Umbilical cord (tissue), 2 donors: ENCODE measurements around the gene EPB41L4B. TPM values are rescaled to one million over a fixed set of nuclear protein-coding genes. Genes with fewer than 3 reads are reported as not detected.
A peak's percentile ranks its signal among the peaks of the same experiment; 100 is the strongest.

Source experiments
- DNase-seq: peaks from one replicate; pipeline ENCODE4 v3.0.0-alpha.2; 2015; ENCODE audit warnings: low spot score
- total RNA-seq: library from RNA; depleted of rRNA; stranded (reverse); fragments of >200 nt; gene quantifications from one replicate; pipeline ENCODE4 v1.2.3, GENCODE V29; 2014; ENCODE audit warnings: low replicate concordance; ENCODE audit not compliant: insufficient read depth

Gene EPB41L4B
- total RNA-seq, 1 donor from 2014 or later: 5.3 TPM

DNA sequence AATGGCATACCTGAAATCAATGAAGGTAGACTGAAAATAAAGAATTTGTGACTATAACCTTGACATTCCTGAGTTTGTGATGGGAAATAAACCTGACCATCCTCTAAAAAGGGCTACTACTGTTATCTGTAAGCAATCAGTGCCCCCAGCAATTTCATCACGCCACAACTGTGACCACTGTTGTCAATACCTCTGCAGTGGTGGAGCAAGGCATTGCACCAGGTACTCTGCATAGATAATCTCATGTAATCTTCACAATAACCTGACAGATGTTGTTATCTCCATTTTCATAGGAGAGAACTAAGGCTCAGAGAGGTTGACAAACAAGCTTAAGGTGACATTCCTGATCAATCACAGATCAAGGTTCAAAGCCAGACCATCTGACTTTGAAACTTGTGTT, 115.3 kb downstream of the EPB41L4B start:
- DNase-seq: no peak

DNA sequence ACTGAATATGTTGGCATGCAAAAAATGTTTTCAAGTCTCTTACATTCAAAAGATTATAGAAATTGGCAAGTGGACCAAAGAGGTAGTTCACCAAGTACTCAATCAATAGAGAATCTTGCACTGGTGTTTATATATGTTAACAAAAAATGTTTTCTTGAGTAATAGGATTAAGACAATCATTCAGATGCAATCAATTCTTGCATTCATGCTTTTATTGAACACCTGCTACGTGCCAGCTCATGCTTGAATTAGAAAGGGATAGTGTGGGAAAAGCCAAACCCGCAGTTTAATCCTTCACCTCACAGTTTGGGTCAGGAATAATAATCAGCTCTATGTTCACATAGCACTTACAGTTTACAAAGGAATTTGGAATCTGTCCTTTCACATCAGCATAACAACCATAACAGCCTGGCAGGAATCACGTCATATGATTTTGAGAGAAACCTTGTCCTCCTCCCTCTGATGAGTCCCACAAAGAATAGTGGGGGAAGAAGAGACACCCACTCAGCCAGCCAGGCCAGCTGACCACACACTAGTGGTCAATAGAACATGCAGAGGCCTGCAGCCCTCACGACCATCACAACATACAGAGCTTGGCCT, 117.0 kb downstream of the EPB41L4B start:
- no peak for DNase-seq

DNA sequence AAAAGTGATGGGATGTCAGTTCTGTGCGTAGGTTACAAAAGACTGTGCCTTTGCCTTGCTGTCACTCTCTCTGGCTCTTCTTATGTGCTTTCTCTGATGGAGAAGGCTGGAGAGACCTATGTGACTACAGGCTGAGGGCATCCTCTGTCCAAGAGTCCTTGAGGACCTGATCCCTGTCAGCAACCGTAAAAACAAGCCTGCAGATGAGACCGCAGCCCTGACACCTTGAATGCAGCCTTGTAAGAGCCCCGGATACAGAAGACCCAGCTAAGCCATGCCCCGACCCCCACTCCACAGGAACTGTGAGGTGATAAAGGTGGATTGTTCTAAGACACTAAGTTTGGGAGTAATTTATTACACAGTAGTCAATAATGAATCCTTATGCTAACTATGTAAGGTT, 121.2 kb downstream of the EPB41L4B start:
- no peak for DNase-seq

DNA sequence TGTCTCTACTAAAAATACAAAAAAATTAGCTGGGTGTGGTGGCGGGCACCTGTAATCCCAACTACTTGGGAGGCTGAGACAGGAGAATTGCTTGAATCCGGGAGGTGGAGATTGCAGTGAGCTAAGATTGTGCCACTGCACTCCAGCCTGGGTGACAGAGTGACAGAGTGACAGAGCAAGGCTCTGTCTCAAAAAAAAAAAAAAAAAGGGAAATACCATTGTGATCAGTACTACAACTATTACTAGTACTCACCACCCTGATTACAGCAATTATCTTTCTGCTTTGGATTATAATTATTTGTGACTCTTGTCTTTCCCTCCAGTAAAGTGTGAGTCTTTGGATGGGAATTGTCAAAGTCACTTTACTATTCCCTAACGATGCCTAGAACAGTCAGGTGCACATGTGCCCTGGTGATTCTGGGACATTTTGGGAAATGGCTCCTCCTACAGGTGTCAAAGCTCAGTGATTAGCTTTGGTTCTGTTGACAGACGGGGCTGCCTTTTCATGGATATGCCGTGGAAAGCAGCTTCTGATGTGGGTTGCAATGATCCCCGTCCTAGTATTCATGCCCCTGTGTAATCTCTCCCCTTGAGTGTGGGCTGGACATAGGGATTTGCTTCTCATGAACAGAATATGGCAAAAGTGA, 122.0 kb downstream of the EPB41L4B start:
- DNase-seq: no peak

DNA sequence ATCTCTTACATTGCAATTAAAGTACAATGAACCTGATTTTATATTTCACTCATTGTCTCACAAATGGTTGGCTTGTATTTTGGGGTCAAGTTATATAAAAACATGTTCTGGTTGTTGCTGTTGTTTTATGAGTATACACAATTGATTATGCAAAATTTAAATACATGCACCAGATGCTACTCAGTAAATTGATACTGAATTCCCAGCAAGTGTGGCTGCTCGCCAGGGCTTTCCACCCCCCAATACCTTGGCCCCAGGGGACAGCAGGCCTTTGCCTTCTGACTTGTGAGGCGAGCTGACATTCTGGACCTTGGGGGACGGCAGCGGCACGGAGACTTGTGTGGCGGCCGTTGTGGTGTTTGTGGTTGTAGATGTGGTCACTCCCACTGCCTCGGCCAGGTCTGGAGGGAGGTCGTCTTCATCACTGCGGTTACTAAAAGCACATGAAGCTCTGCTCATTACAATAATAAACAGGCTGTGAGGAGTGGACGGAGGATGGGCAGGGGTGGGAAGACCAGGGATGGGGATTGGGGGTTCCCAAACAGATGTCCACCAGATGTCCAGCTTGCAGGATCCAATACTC, 126.8 kb downstream of the EPB41L4B start:
- DNase-seq: no peak

DNA sequence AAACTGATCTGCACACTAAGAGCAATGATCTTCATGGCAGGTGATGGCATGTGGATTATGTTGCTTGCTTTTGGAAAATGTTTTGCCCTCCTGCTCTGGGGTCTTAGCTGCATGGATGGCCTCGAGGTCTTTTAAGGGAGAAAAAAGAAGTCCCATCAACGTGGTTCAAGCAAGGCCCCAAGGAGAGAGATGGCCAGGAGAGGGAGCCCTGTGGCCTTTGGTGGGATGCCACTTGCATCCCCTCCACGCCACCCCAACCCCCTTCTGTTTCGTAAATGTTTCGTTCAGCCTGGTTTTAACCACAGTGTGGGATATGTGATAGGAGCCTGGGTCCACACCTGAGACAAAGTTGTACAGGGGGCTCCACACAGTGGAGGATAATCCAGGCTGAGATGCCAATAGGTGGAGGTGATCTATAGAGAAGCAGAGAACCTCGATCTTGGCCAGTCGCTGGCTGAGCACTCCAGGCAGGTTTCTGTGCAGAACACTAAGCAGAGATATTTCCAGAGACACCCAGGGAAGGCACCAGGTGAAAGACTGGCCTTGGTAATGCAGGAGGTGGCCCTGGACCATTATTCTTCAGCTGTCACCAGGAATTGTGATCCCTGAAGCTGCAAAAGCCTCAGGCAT, 128.0 kb downstream of the EPB41L4B start:
- peak; percentile 21 for DNase-seq

DNA sequence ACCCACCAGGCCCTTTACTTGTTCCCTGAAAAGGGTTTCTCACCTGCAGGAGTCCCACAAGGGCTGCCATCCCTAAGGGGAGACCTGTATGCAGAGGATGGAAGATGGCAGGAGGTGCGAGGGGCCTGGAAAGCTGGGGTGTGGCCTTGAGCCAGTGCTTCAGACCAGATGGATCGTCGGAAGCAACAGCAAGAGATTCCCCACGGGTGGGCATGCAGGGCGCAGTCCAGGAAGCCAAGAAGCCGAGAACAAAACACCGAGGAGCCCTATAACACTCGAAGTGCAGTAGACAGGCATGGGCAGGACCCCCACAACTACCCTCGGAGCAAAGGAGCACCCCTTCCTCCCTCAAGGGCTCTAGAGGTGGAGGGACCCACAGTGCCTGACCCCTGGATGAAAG, 129.1 kb downstream of the EPB41L4B start:
- DNase-seq: no peak

DNA sequence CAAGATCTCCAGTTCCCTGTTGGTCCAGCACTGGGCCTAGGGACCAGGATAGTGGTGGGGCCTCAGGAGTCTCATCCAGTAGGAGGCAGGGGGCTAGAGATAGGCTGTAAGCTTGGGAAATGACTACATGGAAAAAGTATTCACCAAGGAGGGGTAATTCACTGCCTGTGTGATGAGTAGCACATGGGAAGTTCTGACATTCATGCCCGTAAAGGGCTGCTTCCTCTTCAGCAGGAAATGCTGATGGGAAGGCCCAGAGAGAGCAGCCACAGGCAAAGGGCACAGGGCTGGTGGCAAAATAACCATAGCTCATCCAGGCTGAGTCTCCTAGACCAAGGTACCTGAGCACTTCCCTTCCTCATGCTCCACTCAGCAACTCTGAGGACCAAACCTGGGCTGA, 130.7 kb downstream of the EPB41L4B start:
- no peak for DNase-seq

DNA sequence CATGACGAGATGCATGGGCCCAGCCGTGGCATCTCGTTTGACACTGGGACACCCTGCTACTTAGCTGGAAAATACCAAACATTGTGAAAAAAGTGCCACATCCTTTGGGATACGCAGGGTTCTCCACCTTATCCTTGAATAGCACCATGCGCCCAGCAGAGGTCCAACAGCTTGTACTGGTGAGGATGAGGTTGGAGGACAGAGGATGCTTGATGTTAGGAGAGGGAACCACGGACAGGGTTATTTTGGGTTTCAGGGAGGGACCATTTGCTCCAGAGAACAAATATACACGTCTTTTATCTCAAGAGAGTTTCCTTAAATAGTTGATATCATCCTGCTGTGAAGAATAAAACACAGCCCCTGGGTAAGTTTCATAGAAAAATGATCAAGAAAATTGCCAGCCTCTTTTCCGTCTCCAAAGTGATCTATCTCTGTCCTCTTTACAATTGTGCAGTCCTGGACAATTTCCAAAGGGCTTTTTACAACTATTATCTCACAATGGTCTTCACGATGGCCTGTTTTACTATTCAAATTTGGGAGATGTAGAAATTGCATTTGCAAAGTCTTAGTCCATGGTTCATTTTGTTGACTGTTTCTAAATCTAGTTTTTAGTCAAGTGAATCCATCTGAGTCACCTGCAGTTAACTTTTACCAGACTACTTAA, 133.9 kb downstream of the EPB41L4B start:
- DNase-seq: no peak

DNA sequence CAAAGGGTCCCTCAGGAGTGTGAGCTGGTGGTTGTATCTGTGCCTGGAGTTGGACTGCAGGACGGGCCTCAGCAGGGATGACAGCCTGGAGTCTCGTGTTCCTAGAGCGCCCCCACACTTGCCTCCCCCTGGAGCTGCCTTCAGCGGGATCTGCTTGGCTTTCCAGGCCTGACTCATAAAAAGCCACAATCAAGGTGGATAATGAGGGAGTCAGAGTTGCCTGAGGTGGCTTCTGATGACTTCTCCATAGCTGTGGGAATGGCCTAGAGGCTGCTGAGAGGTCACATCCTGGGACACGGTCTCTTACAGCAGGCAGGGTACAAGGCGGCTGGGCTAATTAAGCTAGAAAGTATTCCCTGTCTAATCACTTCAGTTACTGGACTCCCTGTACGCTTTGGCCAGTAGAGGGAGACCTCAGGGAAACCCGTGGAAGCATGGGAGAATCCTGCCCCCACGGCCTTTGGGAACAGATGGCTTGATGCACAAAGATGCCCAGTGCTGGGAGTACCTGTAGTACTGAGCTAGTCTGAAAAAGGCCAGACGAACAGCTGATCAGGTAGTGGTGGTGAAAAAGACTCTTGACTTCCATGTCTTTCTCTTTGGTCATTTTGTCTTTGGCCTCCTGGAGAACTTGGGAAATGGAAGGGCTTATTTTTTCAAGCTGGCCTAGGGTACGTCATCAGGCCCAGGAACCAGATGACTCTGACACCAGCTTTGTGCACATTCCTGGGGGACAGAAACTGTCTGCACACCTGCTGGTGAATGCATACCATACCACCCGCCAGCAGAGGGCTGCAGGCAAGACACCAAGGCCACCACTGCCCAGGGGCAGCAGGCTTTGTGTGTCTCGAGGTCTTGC, 137.7 kb downstream of the EPB41L4B start:
- DNase-seq: peak; percentile 11

DNA sequence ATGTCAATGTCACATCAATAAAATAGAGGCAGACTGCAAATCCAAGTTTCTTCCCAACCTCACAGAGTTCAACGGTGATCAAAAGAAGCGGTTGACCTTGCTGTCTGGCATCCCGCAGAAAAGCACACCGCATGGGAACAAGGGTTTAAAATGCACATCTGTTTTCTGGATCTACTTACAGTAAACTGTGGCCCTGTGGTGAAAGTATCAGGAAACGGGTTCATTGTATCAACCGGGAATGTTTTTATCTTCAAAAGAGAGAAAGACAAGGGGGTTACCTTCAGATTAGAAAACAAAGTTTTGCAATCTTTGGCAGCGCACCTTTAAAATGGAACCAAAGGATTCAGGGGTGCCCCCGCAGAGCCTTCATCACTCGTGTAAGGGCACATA, 138.3 kb downstream of the EPB41L4B start:
- DNase-seq: no peak

DNA sequence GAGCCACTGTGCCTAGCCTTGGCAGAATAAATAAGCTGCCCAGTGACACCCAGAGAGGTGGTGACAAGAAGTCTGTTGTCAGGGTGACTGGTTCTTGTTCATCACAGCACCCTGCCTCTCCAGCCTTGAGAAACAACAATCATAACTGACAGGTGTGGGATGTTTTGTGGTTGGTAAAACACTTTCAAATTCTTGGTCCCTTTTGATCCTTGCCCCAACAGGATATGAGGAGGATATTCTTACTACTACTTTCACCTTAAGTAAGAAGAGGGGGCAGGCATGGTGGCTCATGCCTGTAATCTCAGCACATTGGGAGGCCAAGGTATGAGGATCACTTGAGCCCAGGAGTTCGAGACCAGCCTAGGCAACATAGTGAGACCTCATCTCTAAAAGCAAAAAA, 139.6 kb downstream of the EPB41L4B start:
- no peak for DNase-seq

DNA sequence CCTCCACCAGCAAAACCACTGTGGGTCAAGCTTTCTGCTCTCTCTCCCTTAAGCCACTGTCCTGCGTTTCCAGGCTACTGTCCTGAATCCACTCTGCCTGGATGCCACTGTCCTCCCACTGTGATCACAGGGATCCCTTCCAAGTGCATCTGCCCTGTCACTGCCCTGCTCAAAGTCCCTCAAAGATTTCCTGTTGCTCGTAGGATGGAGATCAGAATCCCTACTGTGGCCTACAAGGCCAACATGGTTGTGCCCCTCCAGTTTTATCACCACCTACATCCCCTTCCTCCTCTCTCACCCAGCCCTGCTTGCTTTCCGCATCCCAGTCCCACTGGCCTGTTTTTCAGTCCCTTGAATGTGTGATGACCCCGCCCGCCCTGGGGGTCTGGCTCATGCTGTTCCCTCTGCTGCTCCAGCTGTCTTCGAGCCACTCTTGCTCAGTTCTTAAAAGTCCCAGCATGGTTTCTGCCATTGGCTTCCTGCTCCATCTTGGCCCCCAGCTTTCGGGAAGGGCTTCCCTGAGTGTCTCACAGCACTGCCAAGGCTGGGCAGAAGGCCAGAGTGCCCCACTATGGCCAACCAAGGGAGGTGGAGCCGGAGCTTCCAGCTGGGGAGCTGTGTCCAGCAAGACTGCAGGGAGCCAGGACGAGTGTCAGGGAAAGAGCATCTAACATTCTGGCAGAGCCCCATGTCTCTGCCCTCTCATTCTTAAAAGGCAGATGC, 140.9 kb downstream of the EPB41L4B start:
- DNase-seq: no peak

DNA sequence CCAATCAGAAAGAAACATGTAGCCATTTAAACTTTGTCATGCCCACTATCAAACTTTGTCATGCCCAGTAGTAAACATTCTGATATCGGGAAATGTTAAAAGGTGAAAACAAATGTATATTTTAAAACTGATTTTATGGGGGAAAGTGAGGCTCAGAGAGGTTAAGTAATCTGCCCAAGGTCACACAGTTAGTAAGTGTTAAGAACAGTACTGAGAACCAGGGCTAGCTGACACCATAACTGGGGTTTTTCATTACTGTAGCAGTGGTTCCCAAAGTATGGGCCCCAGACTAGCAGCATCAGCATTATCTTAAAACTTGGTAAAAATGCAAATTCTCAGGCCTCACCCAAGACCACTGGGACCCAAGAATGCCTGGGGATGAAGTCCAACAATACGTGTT, 143.9 kb downstream of the EPB41L4B start:
- no peak for DNase-seq

DNA sequence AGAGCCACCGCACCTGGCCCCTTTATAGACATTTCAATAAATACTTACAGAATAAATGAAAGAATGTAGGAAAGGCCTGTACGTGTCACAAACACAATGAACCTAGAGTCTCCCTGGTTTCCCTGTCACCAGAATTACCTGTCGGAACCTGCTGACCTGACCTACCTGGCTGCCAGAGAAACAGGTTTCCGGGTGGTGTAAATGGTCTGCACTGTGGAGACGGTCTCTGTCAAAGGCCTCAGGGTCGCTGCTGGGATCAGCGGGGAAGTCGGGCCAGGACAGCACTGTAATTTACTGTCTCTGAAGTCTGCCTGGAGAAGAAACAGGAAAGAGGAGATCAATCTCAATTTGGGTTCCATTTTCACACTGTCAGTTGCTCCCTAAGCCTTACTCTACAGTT, 144.5 kb downstream of the EPB41L4B start:
- DNase-seq: no peak

DNA sequence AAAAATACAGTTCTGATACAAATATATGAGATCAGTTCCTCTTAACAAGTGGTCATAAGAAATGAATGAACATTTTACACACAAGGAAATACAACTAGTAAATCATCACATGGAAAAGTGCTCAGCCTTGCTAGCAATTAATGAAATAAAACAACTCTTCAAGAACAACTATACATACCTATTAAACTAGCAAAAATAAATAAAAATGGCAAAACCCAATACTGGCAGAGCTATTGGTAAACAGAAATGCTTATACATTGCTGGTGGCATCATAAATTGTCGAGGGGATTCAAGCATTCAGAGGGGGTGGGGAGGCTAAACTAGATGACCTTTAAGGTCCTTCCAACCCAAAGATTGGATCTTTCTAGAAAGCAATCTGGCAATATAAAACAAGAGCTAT, 147.9 kb downstream of the EPB41L4B start:
- no peak for DNase-seq

DNA sequence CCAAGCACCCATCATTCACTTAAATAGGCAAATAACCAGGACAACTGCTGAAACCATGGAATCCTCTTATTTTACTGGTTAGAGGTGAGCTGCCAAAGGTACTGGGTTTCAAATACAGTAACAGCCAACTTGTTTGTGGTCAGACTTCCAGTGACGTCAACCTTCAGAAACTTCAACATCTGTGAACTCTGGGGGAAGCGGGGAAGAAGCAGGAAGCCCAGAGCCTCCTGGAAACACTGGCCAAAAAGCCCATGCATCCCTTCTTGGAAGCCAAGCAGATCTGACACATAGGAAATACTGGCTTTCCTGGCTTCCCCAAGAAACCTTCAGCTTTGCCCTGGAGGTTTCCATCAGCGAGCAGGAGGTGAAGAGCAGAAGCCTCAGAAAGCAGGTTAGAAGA, 148.9 kb downstream of the EPB41L4B start:
- DNase-seq: no peak

DNA sequence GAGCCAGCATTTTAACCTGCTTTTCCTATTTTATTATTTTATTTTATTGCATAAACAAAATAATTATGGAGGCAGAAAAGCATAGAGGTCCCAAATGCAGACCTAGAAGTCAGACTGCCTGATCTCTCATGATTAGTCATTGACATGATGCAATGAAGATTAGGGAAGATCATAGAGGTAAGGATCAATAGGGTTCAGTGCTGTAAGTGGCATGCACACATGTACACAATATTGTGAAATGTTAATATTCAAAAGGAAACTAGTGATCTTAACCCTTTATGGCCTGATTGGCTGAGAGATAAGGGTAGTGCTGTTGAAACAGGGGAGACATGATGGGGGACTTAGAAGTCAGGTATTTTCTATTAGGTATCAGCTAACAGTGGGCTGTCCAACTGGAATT, 152.7 kb downstream of the EPB41L4B start:
- no peak for DNase-seq

DNA sequence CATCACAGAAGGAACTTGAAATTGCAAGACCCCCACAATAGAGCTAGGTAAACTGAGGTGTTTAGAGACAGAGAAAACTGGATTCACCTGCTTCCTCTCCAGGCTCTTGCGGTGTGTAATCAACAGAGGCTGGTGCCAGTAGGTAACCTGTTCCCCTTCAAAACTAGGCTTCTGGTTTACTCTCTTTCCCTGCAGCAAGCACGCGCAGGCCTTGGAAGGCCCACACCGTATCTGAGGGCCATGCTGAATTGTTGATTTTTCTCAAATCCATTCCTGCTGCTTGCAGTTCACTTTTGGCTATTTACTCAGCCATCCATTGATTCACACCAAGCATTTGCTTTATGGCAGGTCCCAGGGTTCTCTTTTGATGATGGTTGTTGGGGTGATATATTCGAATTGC, 153.1 kb downstream of the EPB41L4B start:
- no peak for DNase-seq

DNA sequence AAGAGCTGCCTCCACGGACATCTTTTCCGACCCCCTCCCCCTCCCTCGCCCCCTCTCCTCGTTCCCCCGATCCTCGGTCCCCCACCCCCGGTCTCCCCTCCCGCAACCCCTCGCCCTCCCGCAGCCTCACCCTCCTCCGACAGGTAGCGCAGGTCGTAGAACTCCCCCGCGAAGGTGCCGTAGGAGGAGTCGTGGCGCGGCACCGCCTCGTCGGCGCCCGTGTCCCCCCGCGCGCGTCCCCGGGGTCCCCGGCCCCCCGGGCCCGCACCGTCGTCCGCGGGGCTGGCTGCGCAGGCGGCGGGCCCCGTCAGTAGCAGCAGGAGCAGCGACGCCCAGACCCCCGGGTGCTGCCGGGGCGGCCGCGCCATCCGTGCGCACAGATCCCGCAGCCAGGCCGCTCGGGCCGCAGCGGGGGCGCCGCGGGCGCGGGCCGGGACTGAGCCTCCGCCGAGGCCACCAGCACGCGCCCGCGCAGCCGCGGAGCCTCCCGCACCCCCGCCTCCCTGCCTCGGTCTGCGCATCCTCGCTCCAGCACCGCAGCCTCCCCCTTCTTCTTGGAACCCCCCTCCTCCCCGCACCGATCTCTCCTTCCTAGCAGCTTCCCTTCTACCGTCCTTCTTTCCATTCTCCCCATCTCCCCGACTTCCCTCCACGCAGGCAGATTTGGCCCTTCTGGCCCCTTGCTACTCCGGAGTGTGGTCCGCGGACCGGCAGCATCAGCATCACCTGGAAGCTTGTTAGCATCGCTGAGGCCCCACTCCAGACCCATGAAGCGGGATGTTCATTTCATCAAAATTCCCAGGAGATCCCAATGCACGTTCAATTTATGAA, 153.9 kb downstream of the EPB41L4B start, which contains the start of gene FRRS1L:
TSS of gene FRRS1L (minus strand) at position 479 of the 831 bp plus-strand sequence. CDS start at position 368, 111 bp downstream.
- no peak for DNase-seq
